Measurements from ENCODE around the gene BRPF1. TPM values are rescaled to one million over a fixed set of nuclear protein-coding genes. Genes with fewer than 3 reads are reported as not detected.

BRPF1 gene, protein sequence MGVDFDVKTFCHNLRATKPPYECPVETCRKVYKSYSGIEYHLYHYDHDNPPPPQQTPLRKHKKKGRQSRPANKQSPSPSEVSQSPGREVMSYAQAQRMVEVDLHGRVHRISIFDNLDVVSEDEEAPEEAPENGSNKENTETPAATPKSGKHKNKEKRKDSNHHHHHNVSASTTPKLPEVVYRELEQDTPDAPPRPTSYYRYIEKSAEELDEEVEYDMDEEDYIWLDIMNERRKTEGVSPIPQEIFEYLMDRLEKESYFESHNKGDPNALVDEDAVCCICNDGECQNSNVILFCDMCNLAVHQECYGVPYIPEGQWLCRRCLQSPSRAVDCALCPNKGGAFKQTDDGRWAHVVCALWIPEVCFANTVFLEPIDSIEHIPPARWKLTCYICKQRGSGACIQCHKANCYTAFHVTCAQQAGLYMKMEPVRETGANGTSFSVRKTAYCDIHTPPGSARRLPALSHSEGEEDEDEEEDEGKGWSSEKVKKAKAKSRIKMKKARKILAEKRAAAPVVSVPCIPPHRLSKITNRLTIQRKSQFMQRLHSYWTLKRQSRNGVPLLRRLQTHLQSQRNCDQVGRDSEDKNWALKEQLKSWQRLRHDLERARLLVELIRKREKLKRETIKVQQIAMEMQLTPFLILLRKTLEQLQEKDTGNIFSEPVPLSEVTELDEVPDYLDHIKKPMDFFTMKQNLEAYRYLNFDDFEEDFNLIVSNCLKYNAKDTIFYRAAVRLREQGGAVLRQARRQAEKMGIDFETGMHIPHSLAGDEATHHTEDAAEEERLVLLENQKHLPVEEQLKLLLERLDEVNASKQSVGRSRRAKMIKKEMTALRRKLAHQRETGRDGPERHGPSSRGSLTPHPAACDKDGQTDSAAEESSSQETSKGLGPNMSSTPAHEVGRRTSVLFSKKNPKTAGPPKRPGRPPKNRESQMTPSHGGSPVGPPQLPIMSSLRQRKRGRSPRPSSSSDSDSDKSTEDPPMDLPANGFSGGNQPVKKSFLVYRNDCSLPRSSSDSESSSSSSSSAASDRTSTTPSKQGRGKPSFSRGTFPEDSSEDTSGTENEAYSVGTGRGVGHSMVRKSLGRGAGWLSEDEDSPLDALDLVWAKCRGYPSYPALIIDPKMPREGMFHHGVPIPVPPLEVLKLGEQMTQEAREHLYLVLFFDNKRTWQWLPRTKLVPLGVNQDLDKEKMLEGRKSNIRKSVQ (N-terminal part only)
- total RNA-seq = 10 to 100 TPM; 54.7 to 57.4 TPM

DNA sequence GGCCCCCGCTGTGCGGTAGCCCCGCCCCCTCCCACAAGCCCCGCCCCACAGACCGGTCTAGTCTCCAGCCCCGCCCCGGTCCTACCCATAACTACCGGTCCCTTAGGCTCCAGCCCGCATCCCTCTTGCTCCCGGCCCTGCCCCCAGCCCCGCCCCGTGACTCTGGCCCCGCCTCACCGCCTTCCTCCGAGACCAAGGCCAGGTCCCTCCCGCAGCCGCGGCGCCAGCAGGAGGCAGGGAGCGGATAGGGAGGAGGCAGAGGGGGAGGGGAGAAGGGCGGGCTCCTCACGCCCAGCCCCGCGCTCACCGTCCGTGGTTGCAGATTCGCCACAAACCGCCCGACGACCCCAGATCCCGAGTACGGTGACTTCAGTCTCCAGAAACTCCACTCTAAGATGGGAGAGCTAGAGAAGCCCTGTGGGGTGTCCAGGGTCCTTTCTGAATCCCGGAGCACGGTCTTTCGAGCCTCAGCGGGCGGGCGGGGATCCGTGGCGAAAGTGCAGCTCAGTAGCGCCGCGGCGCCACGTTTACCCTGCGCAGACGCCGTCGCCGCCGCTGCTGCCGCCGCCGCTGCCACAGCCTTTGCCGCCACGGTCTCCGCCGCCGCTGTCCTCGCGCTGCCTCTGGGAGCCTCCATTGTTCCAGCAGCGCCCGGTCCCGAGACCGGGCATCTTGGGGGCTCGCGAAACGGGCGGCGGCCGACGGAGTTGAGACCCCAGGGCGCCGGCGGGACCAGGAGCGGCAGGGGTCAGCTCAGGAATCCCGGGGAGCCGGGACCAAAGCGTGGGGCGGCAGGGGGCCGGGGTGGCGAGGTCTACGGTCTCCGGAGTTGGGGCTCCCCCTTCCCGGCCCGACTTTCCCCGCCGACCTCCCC is at the start of gene BRPF1:
Gene BRPF1, plus strand, starts transcription at position 530 of the 874 bp plus-strand sequence. CDS start 2,406 bp downstream, outside the sequence.
- DNase-seq (peak; percentile 100), ATAC-seq (peak; percentile 97)
- no peaks in the 10 kb centered on the region for H3K27me3 Mint-ChIP-seq (ENCODE audit: low read depth)
- POLR2A ChIA-PET = interaction anchor here (0.9 to 3.9 kb wide), 9 partner anchors 13 to 369 kb away, joined by 3 to 33 read pairs (median 11); partner anchors contain the start of genes ARPC4, CRELD1, MTMR14 and OGG1
- no peaks in the 10 kb centered on the region for H3K9me3 Mint-ChIP-seq (ENCODE audit: insufficient read depth)
- H3K4me3 Mint-ChIP-seq = peak within 1 kb of the TSS; percentile 99
- peak within 1 kb of the TSS; percentile 97 for H3K27ac Mint-ChIP-seq
- peaks cover 39% of the 10 kb centered on the region for H3K36me3 Mint-ChIP-seq (ENCODE audit: low read depth)
- CTCF ChIA-PET = interaction anchor here (1.2 to 2.5 kb wide), 6 partner anchors 12 to 378 kb away, joined by 4 to 8 read pairs (median 4); partner anchors contain the start of gene OGG1
- peaks cover 67% of the 10 kb centered on the region for H3K4me1 Mint-ChIP-seq (ENCODE audit: low read depth)

DNA sequence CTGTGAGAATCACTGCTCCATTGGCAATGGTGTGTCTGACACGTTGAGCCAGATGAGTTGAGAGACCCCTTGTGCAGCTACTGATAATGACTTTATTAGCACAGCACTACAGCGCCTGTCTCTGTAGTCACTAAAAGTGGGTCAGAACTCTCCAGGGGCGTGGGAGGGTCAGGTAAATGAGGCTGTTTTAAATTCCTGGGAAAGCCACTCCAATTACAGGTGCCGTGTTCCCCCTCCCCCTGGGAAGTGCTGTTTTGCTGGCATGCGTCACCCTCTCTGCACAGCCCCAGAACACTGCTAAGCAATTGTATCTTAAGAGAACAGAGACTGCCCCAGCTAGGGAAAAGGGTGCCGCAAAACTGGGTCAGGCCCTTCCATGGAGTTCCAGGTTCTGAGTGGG is 49.4 kb upstream of the BRPF1 start:
- no peak for ATAC-seq
- Mint-ChIP-seq H3K4me3 (no peak overlapping the region), H3K4me1 (ENCODE audit: low read depth) (no peaks in the 10 kb centered on the region), H3K27ac (no peak overlapping the region), H3K36me3 (ENCODE audit: low read depth) (peaks cover 56% of the 10 kb centered on the region), H3K27me3 (ENCODE audit: low read depth) (no peaks in the 10 kb centered on the region), H3K9me3 (ENCODE audit: insufficient read depth) (no peaks in the 10 kb centered on the region)
- POLR2A ChIA-PET = interaction anchor here (0.6 kb wide), 1 partner anchor 161 kb away, joined by 3 read pairs; no protein-coding TSS in a partner anchor
- CTCF ChIA-PET = interaction anchor here (0.6 kb wide), 1 partner anchor 46 kb away, joined by 3 read pairs; no protein-coding TSS in a partner anchor
- DNase-seq = no peak

DNA sequence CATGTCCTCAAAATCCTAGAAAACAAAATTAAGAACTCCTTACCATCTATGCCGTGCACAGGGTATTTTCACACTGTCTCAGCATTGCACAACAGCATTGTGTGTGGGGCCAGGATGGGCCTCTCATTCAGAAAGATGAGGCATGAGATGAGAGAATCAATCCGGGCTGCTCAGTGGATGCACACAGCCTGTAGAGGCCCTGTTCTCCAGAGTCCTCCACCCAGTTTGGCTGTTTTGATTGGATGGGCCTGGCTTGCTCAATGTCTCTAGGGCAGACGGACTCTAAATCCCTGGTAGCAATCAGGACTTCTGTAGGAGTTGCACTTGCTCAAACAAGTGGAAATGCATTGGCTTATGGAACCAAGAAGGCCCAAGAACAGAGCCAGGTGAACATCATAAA is 48.1 kb upstream of the BRPF1 start:
- Mint-ChIP-seq H3K9me3 (ENCODE audit: insufficient read depth) (no peaks in the 10 kb centered on the region), H3K4me1 (ENCODE audit: low read depth) (no peaks in the 10 kb centered on the region), H3K36me3 (ENCODE audit: low read depth) (peaks cover 57% of the 10 kb centered on the region), H3K27me3 (ENCODE audit: low read depth) (no peaks in the 10 kb centered on the region), H3K4me3 (no peak overlapping the region), H3K27ac (no peak overlapping the region)
- ATAC-seq = no peak
- ChIA-PET CTCF (interaction anchor here (1.9 kb wide), 1 partner anchor 44 kb away, joined by 6 read pairs; no protein-coding TSS in a partner anchor), POLR2A (no interaction called here)
- no peak for DNase-seq

DNA sequence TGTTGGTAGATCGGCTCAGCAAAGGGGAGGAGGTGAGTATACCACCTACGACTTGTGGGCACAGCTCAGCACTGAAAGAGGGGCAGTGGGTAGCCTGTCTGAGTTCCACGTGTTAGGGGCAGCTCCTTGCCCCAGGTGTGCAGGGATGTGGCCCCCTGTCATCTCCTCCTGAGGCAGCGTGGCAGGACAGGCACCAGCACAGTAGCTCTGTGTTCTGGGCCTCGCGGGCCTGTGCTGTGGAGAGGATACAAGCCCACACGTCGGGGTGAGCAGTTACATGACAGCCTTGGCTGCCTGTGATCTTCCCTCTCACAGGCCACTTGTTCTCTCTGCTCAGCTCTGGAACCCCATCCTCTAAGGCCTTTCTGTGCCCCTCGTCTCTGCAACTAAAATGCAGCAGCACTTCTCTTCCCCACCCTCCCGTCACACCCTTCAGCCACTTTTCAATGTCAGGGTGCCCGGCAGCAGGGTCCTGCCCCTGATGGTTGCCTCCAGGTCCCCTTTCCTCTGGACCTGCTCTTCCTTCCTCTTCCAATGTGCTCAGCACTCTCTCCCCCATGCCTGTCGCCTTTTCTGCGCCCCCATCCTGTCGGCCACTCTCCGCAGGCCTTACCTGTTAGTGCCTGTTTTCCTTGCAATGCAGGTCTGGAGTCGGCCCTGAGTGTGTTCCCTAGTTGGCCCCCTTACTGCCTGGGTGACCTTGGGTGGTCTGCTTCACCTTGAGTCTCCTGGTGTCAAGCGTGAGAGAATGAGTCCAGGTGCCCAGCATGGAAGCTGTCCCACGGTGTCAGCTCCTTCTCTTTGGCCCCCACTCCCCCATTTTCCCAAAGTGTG is 46.1 kb upstream of the BRPF1 start:
- ATAC-seq = no peak
- ChIA-PET POLR2A (no interaction called here), CTCF (interaction anchor here (1.9 kb wide), 1 partner anchor 42 kb away, joined by 6 read pairs; no protein-coding TSS in a partner anchor)

DNA sequence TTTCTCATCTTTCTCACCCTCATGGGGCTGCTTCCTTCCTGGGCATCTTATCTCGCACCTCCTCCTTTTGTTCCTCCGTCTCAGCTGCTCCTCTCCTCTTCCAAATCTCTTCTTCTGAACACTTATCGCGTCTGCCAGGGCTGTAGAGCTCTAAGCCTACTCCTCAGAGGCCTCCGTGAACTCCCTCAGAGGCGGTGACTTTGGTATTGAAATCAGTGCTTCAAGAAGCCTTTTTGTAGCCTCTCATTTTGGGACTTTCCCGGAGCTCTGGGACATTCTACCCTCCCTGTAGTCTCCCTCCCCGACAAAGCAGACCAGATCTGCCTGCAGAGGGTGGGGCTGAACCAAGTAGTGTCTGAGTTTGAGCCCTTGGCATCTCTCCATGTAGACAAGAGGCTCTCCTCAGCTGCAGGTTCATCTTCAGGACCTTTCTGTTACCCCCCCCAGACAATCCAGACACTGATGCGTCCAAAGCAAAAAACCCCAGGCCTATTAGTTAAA is 45.4 kb upstream of the BRPF1 start:
- no peak for ATAC-seq
- Mint-ChIP-seq H3K4me1 (ENCODE audit: low read depth) (no peaks in the 10 kb centered on the region), H3K27ac (no peak overlapping the region), H3K9me3 (ENCODE audit: insufficient read depth) (no peaks in the 10 kb centered on the region), H3K36me3 (ENCODE audit: low read depth) (peaks cover 59% of the 10 kb centered on the region), H3K27me3 (ENCODE audit: low read depth) (no peaks in the 10 kb centered on the region), H3K4me3 (no peak overlapping the region)
- POLR2A ChIA-PET = interaction anchor here (0.6 kb wide), 1 partner anchor 360 kb away, joined by 4 read pairs; no protein-coding TSS in a partner anchor
- no peak for DNase-seq
- CTCF ChIA-PET = no interaction called here

More for the DNA sequence above, 46.1 kb upstream of the BRPF1 start:
- Mint-ChIP-seq H3K27me3 (ENCODE audit: low read depth) (no peaks in the 10 kb centered on the region), H3K36me3 (ENCODE audit: low read depth) (peaks cover 62% of the 10 kb centered on the region), H3K4me1 (ENCODE audit: low read depth) (no peaks in the 10 kb centered on the region), H3K27ac (no peak overlapping the region), H3K4me3 (no peak overlapping the region), H3K9me3 (ENCODE audit: insufficient read depth) (no peaks in the 10 kb centered on the region)
- DNase-seq = no peak

DNA sequence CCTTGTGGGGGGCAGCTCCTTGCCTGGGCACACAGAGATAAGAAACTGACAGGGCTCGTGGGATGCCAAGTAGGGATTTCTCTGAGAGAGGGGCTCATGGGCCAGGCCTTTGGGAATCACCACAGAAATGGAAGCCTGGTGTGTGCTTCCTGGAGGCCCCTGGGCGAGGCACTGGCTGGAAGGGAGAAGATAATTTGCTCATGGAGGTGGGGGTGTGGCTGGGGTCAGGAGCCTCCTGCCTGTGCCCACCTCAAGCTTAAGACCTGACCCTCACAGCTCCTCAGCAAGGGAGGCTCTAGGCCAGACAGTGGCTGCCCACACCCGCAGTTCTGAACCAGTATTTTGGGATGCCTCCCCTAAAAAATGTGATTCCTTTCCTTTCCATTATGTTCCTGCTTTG is 44.8 kb upstream of the BRPF1 start:
- no peak for ATAC-seq
- no peak for DNase-seq
- no peaks in the 10 kb centered on the region for H3K9me3 Mint-ChIP-seq (ENCODE audit: insufficient read depth)
- peak overlapping the region; percentile 25 for H3K27ac Mint-ChIP-seq
- POLR2A ChIA-PET = interaction anchor here (0.6 kb wide), 1 partner anchor 361 kb away, joined by 4 read pairs; no protein-coding TSS in a partner anchor
- H3K27me3 Mint-ChIP-seq (ENCODE audit: low read depth) = no peaks in the 10 kb centered on the region
- H3K4me3 Mint-ChIP-seq = no peak overlapping the region
- CTCF ChIA-PET = no interaction called here
- H3K4me1 Mint-ChIP-seq (ENCODE audit: low read depth) = no peaks in the 10 kb centered on the region
- H3K36me3 Mint-ChIP-seq (ENCODE audit: low read depth) = peaks cover 56% of the 10 kb centered on the region

DNA sequence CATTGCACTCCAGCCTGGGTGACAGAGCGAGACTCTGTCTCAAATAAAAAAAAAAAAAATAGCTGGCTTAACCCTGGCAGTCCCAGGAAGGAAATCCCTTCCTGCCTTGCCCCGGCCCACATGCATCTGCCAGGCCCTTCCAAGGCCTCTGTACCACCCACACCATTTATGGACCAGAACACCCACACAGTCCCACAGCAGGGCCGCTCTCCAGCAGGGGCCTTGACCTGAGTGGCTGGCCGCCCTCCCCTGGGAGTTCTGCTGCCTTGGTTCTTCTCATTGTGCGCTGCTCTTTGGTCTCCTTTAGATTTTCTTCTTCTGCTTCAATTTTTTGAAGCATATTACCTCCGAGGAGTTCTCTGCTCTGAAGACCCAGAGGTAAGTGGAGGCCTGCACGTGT is 44.0 kb upstream of the BRPF1 start:
- POLR2A ChIA-PET = no interaction called here

DNA sequence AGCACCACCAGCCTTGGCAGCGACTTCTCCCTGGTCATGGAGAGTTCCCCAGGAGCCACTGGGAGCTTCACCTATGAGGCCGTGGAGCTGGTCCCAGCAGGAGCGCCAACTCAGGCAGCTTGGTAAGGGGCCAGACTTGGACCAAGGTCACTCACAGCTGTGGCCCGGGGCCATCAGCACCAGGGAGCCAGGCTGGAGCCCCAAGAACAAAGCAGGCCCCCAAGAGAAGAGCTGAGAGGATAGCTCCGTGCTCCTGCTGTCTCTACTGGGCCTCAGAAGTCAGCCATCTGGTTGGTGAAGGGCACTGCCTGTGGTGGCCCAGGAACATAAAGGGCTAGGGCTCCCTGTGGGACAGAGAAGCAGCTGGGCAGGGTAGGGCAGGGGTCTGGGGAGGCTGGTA is 42.6 kb upstream of the BRPF1 start:
- CTCF ChIA-PET = no interaction called here
- POLR2A ChIA-PET = no interaction called here
- Mint-ChIP-seq H3K36me3 (ENCODE audit: low read depth) (peaks cover 51% of the 10 kb centered on the region), H3K27me3 (ENCODE audit: low read depth) (no peaks in the 10 kb centered on the region), H3K4me3 (no peak overlapping the region), H3K4me1 (ENCODE audit: low read depth) (no peaks in the 10 kb centered on the region), H3K9me3 (ENCODE audit: insufficient read depth) (no peaks in the 10 kb centered on the region), H3K27ac (no peak overlapping the region)
- no peak for ATAC-seq
- no peak for DNase-seq

More for the DNA sequence above, 44.0 kb upstream of the BRPF1 start:
- no peak overlapping the region for H3K27ac Mint-ChIP-seq
- H3K4me3 Mint-ChIP-seq = no peak overlapping the region
- DNase-seq = no peak
- no peaks in the 10 kb centered on the region for H3K4me1 Mint-ChIP-seq (ENCODE audit: low read depth)
- CTCF ChIA-PET = no interaction called here
- H3K36me3 Mint-ChIP-seq (ENCODE audit: low read depth) = peaks cover 52% of the 10 kb centered on the region
- no peak for ATAC-seq
- H3K27me3 Mint-ChIP-seq (ENCODE audit: low read depth) = no peaks in the 10 kb centered on the region
- no peaks in the 10 kb centered on the region for H3K9me3 Mint-ChIP-seq (ENCODE audit: insufficient read depth)

DNA sequence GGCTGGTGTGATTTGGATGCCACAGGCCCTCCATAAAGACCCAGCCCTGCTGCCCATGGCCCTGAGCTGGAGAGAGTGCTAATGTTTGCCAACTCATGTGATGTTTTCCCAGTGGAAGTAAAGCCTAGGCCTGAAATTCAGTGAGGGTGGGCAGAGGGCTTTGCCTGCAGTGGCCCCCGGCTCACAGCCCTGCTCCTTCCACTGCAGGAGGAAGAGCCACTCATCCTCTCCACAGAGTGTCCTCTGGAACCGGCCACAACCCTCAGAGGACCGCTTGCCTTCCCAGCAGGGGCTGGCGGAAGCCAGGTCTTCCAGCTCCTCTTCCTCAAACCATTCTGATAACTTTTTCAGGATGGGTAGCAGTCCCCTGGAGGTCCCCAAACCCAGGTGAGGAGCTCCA is 41.8 kb upstream of the BRPF1 start:
- no peak overlapping the region for H3K4me3 Mint-ChIP-seq
- POLR2A ChIA-PET = no interaction called here
- CTCF ChIA-PET = no interaction called here
- peaks cover 54% of the 10 kb centered on the region for H3K36me3 Mint-ChIP-seq (ENCODE audit: low read depth)
- ATAC-seq (no peak), DNase-seq (no peak)
- H3K4me1 Mint-ChIP-seq (ENCODE audit: low read depth) = no peaks in the 10 kb centered on the region
- no peaks in the 10 kb centered on the region for H3K9me3 Mint-ChIP-seq (ENCODE audit: insufficient read depth)
- no peak overlapping the region for H3K27ac Mint-ChIP-seq
- no peaks in the 10 kb centered on the region for H3K27me3 Mint-ChIP-seq (ENCODE audit: low read depth)

Measured in activated CD8-positive, alpha-beta T cell treated with anti-CD3 and anti-CD28 coated beads, Interleukin-2, amount 10 ng/mL, durations not matched to agents 7 days and 5 days (primary cell).